Activated T-helper 1 cell treated with anti-CD3 and anti-CD28 coated beads, Interleukin-12 subunit alpha, Interleukin-12 subunit beta, Interleukin-2, Interleukin-4 antibody, amounts not matched to agents 30 ng/mL and 10 ng/mL and 1 ng/mL, durations not matched to agents 14 hours and 24 hours and 36 hours (primary cell): ENCODE data around the gene MEF2D. TPM values are rescaled to one million over a fixed set of nuclear protein-coding genes. Genes with fewer than 3 reads are reported as not detected.

Experiments used
- DNase-seq: peaks from one replicate; pipeline ENCODE4 v3.0.0; 2021; ENCODE audit warnings: low spot score
- H3K27ac Mint-ChIP-seq: one replicate; pipeline ENCODE4 v1.8.0; 2021; ENCODE audit warnings: mild to moderate bottlenecking, mixed read lengths
- H3K27me3 Mint-ChIP-seq: one replicate; pipeline ENCODE4 v1.8.0; 2022; ENCODE audit warnings: mild to moderate bottlenecking, moderate library complexity, mixed read lengths; ENCODE audit not compliant: insufficient read depth
- H3K36me3 Mint-ChIP-seq: one replicate; pipeline ENCODE4 v1.8.0; 2021; ENCODE audit warnings: low read depth, mixed read lengths
- H3K4me1 Mint-ChIP-seq: one replicate; pipeline ENCODE4 v1.8.0; 2021; ENCODE audit warnings: low read depth, mixed read lengths
- H3K4me3 Mint-ChIP-seq: one replicate; pipeline ENCODE4 v1.8.0; 2021; ENCODE audit warnings: mild to moderate bottlenecking, moderate library complexity, mixed read lengths
- H3K9me3 Mint-ChIP-seq: one replicate; pipeline ENCODE4 v1.8.0; 2021; ENCODE audit warnings: mixed read lengths
- intact Hi-C: fragments of 100-400 bp; cut with micrococcal nuclease; formaldehyde crosslinking; loops from one replicate; pipeline ENCODE4 v1.15.1; 2024
- total RNA-seq: library from RNA; stranded (reverse); gene quantifications from 2 replicates; pipeline ENCODE4 v1.2.3, GENCODE V29; 2022

The MEF2D gene
- total RNA-seq, 1 donor from 2014 or later: 36.3 TPM

DNA sequence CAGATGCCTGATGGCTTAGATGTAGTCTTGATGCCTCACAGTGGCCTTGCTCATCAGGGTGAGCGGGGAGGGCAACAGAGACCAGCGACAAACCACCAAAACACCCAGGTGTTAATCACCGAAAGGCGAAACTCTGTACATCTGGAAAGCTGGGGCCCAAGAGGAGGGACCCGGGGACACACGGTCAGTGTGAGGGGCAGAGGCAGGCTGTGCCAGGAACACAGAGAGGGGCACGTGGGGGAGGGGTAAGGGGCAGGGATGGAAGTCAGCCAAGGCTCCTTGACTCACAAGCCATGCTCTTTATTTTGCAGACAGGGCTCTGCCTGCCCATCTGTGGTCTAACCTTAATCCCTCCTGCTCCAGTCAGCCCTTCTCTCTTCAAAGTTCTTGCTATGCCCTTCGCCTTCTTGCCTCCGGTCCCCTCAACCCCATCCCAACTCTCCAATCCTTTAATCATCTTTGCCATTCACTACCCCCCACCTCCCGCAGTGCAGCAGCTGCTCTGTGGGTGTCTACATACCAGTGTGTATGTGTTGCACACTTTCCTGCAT, 4.3 kb downstream of the MEF2D start:
- no peak overlapping the region for H3K27ac Mint-ChIP-seq
- H3K4me1 Mint-ChIP-seq: peaks cover 71% of the 10 kb centered on the region
- no peaks in the 10 kb centered on the region for H3K27me3 Mint-ChIP-seq
- peaks cover 33% of the 10 kb centered on the region for H3K36me3 Mint-ChIP-seq
- H3K9me3 Mint-ChIP-seq: no peaks in the 10 kb centered on the region
- intact Hi-C loops: no loop called here
- no peak overlapping the region for H3K4me3 Mint-ChIP-seq
- DNase-seq: no peak

DNA sequence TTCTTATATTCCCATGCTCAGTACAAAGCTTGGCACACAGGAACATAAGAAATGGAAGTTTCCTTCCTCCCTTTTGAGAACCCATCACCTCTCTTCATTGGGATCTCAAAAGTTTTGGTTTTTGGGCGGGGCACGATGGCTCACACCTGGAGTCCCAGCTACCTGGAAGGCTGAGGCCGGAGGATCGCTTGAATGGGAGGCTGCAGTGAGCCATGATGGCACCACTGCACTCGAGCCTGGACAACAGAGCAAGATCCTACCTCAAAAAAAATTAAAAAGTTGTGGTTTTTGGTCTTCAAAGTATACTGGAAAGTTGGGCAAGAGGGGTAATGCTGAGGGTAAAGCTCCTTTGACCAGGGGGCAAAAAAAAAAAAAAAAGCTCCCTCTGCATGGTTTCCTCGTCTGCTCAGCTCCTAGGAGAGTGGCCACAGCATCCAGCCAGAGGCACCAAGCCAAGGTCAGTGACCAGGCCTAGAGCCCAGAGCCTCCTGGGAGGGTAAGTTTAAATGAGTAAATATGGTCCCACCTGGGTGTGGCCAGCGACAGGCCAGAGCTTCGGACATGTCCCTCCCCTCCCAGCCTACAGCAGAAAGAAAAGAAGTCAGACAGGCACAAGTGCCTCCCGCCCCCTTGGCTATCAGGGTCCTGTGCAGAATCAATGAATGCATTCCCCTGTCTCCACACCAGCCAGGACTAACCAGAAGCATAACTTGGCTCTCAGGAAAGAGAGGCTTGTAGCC, 5.0 kb downstream of the MEF2D start:
- Mint-ChIP-seq H3K9me3 (no peaks in the 10 kb centered on the region), H3K27ac (no peak overlapping the region), H3K4me3 (no peak overlapping the region), H3K36me3 (peaks cover 33% of the 10 kb centered on the region), H3K4me1 (peaks cover 79% of the 10 kb centered on the region), H3K27me3 (no peaks in the 10 kb centered on the region)
- intact Hi-C loops: no loop called here
- DNase-seq: no peak

DNA sequence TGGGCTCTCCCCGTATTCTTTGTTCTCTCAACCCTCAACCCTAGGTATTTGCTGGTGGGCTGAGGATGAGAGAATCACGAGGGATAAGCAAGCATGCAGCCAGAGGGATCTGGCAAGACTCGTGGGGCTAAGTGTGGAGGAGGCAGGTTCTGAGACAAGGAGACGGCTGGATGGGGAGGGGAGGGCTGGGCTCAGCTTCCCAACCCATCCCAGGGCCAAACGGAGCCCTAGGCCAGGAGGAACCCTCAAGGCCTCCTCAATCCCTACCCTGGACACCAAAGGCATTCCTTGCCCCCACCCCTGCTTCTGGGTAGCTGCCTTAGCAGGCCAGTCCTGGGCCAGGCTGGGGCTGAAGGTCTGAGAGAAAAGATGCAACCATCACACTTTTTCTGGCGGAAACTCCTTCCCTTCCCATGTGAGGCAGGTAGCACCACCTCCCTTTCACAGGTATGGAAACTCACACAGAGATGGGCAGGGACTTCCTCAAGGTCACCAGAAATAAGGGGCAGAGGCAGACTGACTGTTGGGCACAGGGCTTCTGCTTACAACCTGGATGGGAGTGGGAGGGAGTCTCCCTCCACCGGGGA, 6.2 kb downstream of the MEF2D start:
- Mint-ChIP-seq H3K4me1 (peaks cover 89% of the 10 kb centered on the region), H3K9me3 (no peaks in the 10 kb centered on the region), H3K27ac (no peak overlapping the region), H3K4me3 (no peak overlapping the region), H3K27me3 (no peaks in the 10 kb centered on the region), H3K36me3 (peaks cover 33% of the 10 kb centered on the region)
- no peak for DNase-seq
- intact Hi-C loops: no loop called here

DNA sequence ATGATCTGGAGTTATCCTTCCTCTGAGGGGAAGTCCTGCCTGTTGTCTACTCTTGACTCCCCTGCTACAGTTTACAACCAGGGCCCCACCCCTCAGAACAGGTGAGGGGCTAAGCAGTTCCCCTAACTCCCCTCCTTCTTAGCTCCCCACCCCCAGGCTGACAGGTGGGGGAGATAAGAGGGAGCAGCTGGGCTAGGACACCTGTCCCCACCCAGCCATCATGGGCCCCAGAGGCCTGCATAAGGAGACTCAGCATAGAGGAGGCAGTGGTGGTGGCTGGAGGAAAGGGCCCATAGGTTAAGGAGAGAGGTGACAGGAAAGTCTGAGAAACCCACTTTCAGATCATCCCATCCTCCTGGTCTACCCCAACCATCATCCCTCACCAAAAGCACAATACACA, 6.8 kb downstream of the MEF2D start:
- H3K4me1 Mint-ChIP-seq: peaks cover 90% of the 10 kb centered on the region
- H3K36me3 Mint-ChIP-seq: peaks cover 37% of the 10 kb centered on the region
- H3K27ac Mint-ChIP-seq: no peak overlapping the region
- H3K9me3 Mint-ChIP-seq: no peaks in the 10 kb centered on the region
- DNase-seq: no peak
- intact Hi-C loops: no loop called here
- no peaks in the 10 kb centered on the region for H3K27me3 Mint-ChIP-seq
- H3K4me3 Mint-ChIP-seq: no peak overlapping the region

DNA sequence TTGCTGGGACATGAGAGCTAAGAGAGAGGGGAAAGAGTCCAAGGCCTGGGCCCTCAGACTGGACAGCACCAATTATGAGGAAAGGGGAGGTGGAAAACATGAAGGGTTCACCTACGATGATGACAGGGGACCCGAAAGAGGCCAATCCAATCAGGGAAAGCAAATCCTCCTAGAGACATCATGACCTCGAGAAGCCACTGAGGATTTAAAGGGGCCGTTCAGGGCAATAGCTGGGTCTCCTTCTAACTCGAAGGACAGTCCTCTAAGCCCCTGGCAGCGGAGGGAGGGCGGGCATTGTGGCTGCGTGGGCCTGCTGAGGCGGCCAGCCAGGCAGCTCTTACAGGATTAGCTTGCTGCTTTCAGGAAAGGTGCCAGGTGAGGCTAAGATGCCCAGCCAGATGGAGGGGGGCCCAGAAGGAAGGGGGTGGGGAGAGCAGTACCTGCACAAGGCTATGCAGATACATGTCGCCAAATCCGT, 7.4 kb downstream of the MEF2D start:
- intact Hi-C loops: no loop called here
- H3K4me3 Mint-ChIP-seq: peak overlapping the region; percentile 32
- no peaks in the 10 kb centered on the region for H3K27me3 Mint-ChIP-seq
- peaks cover 36% of the 10 kb centered on the region for H3K36me3 Mint-ChIP-seq
- no peak for DNase-seq
- H3K9me3 Mint-ChIP-seq: no peaks in the 10 kb centered on the region
- peaks cover 90% of the 10 kb centered on the region for H3K4me1 Mint-ChIP-seq
- no peak overlapping the region for H3K27ac Mint-ChIP-seq

DNA sequence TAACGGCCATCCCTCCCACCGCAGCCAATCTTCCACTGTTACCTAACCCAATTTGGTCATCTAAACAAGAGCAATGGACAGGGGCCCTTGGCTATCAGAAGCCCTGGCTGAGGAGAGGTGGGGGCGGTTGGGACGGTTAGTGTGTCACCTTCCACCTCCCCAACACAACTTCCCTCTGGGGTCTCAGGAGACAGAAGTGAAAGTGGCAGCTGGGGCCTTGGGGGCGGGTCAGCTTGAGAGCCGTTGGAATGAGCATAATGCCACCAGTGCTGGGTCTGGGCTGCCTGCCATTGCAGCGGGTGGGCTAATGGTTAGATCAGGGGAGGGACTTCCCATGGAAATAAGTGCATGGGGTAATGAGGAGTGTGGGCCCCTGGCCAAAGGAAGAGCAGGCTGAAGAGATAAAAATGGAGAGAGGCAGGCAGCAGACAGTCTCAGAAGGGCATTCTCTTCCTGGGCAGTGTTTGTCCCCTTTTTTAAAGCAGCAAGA, 7.9 kb downstream of the MEF2D start:
- DNase-seq: no peak
- peak overlapping the region; percentile 32 for H3K4me3 Mint-ChIP-seq
- no peaks in the 10 kb centered on the region for H3K9me3 Mint-ChIP-seq
- peaks cover 90% of the 10 kb centered on the region for H3K4me1 Mint-ChIP-seq
- H3K27ac Mint-ChIP-seq: peak overlapping the region; percentile 2
- H3K27me3 Mint-ChIP-seq: no peaks in the 10 kb centered on the region
- H3K36me3 Mint-ChIP-seq: peaks cover 39% of the 10 kb centered on the region
- intact Hi-C loops: no loop called here

DNA sequence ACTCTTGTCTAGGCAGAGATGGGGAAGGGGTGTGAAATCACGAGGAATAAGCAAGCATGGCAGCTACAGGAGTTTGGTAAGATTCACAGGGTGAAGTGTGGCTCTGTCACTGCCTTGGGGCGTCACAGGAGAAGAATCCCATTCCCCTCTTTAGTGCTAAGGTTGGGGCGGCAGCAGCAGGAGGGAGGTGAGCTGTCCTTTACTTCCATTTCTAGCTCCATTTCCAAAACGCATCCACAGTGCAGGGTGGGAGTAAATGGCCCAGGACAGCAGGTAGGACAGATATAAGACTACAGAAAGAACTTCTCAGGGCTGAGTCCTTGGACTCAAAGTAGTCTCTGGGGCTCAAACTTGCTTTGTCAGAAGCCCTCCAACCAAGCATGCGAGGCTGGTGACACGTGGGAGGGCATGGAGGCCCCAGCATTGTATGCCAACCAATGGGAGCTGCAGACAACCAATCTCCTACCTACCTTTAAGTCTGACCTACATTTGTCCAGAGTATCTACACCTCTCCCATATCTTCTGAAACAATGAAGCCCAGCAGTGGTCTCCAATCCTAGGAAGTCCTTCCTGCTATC, 8.5 kb downstream of the MEF2D start:
- Mint-ChIP-seq H3K9me3 (no peaks in the 10 kb centered on the region), H3K27ac (peak overlapping the region; percentile 2), H3K27me3 (no peaks in the 10 kb centered on the region), H3K4me1 (peaks cover 90% of the 10 kb centered on the region), H3K36me3 (peaks cover 36% of the 10 kb centered on the region), H3K4me3 (no peak overlapping the region)
- no peak for DNase-seq
- intact Hi-C loops: no loop called here

DNA sequence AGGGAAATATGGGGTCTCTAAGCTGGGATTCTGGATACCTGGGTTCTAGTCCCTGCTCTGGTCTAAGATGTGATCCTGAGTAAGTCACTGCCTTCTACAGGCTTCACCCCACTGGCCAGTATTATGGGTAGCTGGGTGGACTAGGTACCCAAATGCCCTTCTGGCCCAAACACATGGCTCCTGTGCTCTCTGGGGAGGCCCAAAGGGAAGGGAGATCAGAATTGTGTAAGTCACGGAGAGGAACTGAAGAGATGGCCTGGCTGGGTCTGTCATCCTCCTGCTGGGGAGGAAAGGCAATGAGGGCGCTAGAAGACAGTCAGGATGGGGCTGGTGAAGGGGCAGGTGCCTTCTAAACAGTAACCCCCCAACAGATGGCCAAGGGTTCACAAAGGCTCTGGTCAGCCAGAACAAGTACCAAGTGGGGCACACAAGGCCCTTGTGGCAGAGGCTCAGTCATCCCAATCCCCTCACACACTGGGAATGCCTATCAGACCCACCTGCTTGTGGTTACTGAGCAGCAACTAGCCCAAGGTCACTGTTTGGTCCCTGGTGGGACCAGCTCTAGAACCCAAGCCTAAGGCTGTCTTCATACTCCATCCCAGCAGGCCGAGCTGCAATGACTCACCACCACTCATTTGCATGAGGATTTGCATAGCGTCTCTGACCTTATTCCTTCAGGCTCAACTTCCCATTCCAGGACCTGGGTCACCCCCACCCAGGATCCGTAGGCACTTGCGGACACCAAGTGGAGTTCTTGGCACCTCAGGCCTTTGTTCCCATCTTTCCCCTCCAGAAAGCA, 9.2 kb downstream of the MEF2D start:
- Mint-ChIP-seq H3K9me3 (no peaks in the 10 kb centered on the region), H3K4me3 (peak overlapping the region; percentile 64), H3K27ac (peak overlapping the region; percentile 35), H3K4me1 (peaks cover 90% of the 10 kb centered on the region), H3K27me3 (no peaks in the 10 kb centered on the region), H3K36me3 (peaks cover 33% of the 10 kb centered on the region)
- DNase-seq: no peak
- intact Hi-C loops: no loop called here

DNA sequence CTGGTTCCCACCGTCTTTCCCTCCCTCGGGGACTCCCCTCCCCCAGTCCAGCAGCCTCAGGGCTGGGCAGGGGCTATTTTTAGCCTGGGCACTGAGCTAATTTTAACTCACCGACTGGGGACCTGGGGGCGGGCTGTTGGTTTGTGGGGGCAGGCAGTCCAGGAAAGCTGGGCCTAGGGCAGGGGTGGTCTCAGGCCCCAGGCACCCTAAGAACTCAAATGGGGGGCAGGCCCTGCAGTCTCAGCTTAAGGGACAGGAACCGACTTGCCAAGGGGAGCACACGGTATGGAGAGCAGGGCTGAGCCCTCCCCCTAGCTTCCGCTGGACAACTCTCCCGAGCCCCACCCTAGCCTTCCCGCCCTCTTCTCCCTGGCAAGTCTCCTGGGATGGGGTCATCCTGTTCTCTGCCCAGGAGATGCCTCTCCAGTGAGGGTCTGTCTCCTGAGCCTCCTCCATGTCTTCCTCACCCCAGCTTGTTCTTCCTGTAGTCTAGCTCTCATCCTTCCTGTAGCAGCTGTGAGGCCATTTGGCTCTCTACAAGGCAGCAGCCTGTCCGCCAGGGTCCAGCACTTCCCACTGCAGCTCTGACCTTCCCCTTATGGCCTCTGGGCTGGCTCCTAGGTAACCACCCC, 10.1 kb downstream of the MEF2D start:
- DNase-seq: no peak
- Mint-ChIP-seq H3K4me1 (peaks cover 84% of the 10 kb centered on the region), H3K27ac (peak overlapping the region; percentile 75), H3K27me3 (no peaks in the 10 kb centered on the region), H3K4me3 (peak overlapping the region; percentile 64), H3K9me3 (no peaks in the 10 kb centered on the region), H3K36me3 (peaks cover 28% of the 10 kb centered on the region)
- intact Hi-C loops: no loop called here

DNA sequence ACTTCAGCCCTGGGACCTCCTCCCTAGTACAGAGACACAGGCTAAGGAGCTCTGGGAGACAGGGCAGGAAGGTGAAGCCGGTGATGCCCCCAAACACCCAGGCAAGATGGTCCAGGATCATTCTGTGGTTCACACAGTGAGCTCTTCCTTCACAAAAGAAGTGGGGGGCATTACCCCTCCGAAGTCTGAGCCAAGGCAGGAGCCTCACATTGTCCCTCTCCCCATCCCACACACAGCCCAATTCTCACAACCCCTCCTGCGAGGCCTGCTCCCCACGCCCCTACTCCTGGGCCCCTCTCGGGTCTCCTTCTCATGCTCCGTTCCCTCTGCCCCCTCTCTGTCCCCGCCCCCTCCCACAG, 10.7 kb downstream of the MEF2D start:
- H3K27me3 Mint-ChIP-seq: no peaks in the 10 kb centered on the region
- peak overlapping the region; percentile 64 for H3K27ac Mint-ChIP-seq
- intact Hi-C loops: loop anchor here (1.0 to 2.0 kb wide), 2 partner anchors 9 to 35 kb away; no protein-coding TSS in a partner anchor
- H3K9me3 Mint-ChIP-seq: no peaks in the 10 kb centered on the region
- no peak for DNase-seq
- peaks cover 79% of the 10 kb centered on the region for H3K4me1 Mint-ChIP-seq
- H3K4me3 Mint-ChIP-seq: peak overlapping the region; percentile 35
- peaks cover 24% of the 10 kb centered on the region for H3K36me3 Mint-ChIP-seq

DNA sequence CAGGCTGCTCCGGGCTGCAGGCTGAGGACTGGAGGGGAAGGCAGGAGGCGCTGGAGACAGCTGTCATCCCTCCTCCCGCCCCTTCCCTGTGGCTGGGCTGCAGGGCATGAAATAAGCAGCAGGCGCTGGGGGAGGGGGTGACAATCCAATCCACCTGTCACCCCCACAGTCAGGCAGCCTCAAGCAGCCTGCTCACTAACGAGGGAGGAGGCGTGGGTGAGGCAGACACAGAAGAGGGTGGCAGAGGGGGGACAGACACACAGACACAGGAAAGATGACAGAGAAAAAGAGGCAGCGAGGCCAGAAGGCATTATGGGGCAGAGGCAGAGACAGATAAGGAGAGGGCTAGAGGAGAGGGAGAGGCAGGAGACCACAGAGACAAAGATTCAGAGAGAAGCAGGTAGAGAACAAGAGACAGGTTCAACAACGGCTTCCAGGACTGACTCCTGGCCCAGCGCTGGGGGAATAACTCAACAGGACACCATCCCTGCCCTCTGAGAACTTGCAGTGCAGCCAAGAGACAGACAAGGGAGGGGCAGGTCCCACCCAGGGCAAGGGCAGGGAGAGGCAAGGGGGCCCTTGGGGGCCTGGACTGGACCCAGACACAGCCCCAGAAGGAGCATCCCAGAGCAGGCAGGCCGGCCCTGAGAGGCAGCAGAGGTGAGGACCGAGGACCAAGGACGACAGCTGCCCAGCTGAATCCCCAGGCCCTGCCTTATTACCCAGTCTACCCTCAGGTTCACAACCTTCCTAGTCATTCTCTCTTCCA, 11.2 kb downstream of the MEF2D start:
- peak overlapping the region; percentile 65 for H3K4me3 Mint-ChIP-seq
- no peak for DNase-seq
- H3K27me3 Mint-ChIP-seq: no peaks in the 10 kb centered on the region
- peak overlapping the region; percentile 88 for H3K27ac Mint-ChIP-seq
- H3K4me1 Mint-ChIP-seq: peaks cover 77% of the 10 kb centered on the region
- peaks cover 24% of the 10 kb centered on the region for H3K36me3 Mint-ChIP-seq
- H3K9me3 Mint-ChIP-seq: no peaks in the 10 kb centered on the region
- intact Hi-C loops: loop anchor here (1.0 to 2.0 kb wide), 2 partner anchors 8 to 35 kb away; no protein-coding TSS in a partner anchor
